ENCODE results near the gene PUSL1.

Gene PUSL1

DNA sequence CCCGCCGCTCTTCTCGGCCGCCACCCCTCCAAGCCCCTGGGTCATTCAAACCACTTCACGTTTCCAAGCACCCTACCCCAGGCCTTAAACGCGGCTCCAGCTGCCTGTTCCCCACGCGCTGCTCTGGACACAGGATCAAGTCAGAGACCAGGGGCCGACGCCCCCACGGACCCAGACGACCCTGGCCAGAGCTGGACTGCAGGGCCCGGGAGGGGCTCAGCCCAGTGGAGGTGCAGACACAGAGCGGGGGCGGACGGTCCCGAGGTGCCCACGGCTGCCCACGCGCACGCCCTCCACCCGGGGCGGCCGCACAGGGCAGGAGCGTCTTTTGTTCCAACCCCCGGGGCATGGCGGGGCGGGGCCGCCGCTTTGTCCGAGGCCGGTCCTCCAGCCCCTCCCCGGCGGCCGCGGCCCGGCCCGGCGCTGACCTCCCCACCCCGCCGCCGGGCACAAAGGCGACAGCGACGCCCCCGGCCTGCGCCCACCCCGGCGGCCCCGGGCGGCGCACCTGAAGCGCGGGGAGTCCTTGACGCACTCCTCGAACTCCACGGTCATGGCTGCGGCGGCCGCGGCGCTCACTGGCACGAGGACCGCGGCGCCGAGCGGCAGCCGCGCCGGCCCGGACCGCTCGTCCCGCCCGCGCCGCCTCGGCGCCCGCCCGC is 1.0 kb upstream of the PUSL1 start:
- TF ChIP-seq, protein P1, sequence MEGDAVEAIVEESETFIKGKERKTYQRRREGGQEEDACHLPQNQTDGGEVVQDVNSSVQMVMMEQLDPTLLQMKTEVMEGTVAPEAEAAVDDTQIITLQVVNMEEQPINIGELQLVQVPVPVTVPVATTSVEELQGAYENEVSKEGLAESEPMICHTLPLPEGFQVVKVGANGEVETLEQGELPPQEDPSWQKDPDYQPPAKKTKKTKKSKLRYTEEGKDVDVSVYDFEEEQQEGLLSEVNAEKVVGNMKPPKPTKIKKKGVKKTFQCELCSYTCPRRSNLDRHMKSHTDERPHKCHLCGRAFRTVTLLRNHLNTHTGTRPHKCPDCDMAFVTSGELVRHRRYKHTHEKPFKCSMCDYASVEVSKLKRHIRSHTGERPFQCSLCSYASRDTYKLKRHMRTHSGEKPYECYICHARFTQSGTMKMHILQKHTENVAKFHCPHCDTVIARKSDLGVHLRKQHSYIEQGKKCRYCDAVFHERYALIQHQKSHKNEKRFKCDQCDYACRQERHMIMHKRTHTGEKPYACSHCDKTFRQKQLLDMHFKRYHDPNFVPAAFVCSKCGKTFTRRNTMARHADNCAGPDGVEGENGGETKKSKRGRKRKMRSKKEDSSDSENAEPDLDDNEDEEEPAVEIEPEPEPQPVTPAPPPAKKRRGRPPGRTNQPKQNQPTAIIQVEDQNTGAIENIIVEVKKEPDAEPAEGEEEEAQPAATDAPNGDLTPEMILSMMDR (IDR thresholded peaks at IDR 0.05): no peak

DNA sequence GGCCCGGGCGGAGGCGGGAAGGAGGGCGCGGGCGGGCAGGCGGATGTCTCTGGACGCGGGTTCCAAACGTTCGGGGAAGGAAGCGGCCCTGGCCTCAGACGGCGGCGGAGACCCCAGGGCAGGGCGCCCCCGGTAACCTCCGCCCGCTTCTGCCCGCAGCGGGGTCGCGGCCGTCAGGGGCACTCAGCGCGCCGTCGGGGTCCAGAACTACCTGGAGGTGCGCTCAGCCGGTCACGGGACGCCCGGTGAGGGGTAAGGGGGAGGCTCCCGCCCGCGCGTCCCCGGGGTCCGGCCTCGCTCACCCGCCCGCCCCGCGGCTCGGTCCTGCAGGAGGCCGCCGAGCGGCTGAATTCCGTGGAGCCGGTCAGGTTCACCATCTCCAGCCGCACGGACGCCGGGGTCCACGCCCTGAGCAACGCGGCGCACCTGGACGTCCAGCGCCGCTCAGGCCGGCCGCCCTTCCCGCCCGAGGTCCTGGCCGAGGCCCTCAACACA is 406 bp downstream of the PUSL1 start:
- TF ChIP-seq, protein P1 (IDR thresholded peaks at IDR 0.05): no peak
- H3K4me2 ChIP-seq (ENCODE audit: low read length): peak overlapping the region; percentile 86

More for the DNA sequence above, 1.0 kb upstream of the PUSL1 start:
- H3K4me1 ChIP-seq: peaks cover 3% of the 10 kb centered on the region
- no peaks in the 10 kb centered on the region for H3K9me3 ChIP-seq (ENCODE audit: control insufficient read depth, low read length)
- H3K4me3 ChIP-seq (ENCODE audit: low read depth, low read length): peak overlapping the region; percentile 39
- no peak overlapping the region for H3K27ac ChIP-seq
- H3K79me2 ChIP-seq: no peaks in the 10 kb centered on the region
- H2AFZ ChIP-seq: no peak overlapping the region
- H3K9ac ChIP-seq: no peak overlapping the region
- H3K27me3 ChIP-seq (ENCODE audit: control insufficient read depth, insufficient read depth, low read length): no peaks in the 10 kb centered on the region
- H3K36me3 ChIP-seq (ENCODE audit: control insufficient read depth, insufficient read depth, low read length): no peaks in the 10 kb centered on the region
- peak overlapping the region; percentile 42 for H3K4me2 ChIP-seq (ENCODE audit: low read length)

DNA sequence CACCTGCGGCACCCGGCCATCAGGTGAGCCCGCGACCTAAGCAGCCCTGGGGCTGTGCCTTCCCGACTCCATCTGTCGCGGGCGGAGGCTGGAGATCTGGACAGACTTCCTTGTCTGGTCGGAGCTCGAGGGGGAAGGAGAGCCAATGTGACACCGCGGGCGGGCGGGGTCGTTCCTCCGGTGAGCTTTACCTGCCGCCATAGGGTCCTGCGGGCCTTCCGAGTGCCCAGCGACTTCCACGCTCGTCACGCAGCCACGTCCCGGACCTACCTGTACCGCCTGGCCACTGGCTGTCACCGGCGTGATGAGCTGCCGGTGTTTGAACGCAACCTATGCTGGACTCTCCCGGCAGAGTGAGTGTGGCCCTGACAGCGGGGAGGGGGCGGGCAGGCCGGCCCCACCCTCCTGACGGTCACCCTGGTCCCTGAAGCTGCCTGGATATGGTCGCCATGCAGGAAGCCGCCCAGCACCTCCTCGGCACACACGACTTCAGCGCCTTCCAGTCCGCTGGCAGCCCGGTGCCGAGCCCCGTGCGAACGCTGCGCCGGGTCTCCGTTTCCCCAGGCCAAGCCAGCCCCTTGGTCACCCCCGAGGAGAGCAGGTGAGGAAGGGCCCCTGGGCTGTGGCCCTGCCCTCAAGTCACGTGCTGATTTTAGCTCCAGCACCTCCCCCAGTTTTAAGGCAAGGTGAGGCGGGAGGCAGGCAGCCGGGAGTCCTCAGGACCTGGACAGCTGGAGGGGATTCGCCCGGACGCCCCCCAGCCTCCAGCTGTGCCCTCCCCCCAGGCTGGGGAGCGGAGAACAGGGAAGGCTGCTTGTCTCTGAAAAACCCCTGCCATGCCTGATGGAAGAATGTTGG is 1.1 kb downstream of the PUSL1 start:
- peak overlapping the region; percentile 86 for H3K4me2 ChIP-seq (ENCODE audit: low read length)
- H3K4me1 ChIP-seq: peaks cover 3% of the 10 kb centered on the region
- H3K27me3 ChIP-seq (ENCODE audit: control insufficient read depth, insufficient read depth, low read length): no peaks in the 10 kb centered on the region
- H3K27ac ChIP-seq: no peak overlapping the region
- no peaks in the 10 kb centered on the region for H3K79me2 ChIP-seq
- H3K36me3 ChIP-seq (ENCODE audit: control insufficient read depth, insufficient read depth, low read length): no peaks in the 10 kb centered on the region
- H2AFZ ChIP-seq: peak overlapping the region; percentile 79
- TF ChIP-seq, protein P1 (IDR thresholded peaks at IDR 0.05): no peak
- no peak overlapping the region for H3K9ac ChIP-seq
- no peaks in the 10 kb centered on the region for H3K9me3 ChIP-seq (ENCODE audit: control insufficient read depth, low read length)
- peak overlapping the region; percentile 85 for H3K4me3 ChIP-seq (ENCODE audit: low read depth, low read length)

More for the DNA sequence above, 406 bp downstream of the PUSL1 start:
- H3K9me3 ChIP-seq (ENCODE audit: control insufficient read depth, low read length): no peaks in the 10 kb centered on the region
- H3K4me1 ChIP-seq: peaks cover 3% of the 10 kb centered on the region
- H3K27ac ChIP-seq: peak overlapping the region; percentile 47
- H2AFZ ChIP-seq: peak overlapping the region; percentile 79
- H3K79me2 ChIP-seq: no peaks in the 10 kb centered on the region
- H3K27me3 ChIP-seq (ENCODE audit: control insufficient read depth, insufficient read depth, low read length): no peaks in the 10 kb centered on the region
- peak overlapping the region; percentile 37 for H3K9ac ChIP-seq
- peak overlapping the region; percentile 85 for H3K4me3 ChIP-seq (ENCODE audit: low read depth, low read length)
- H3K36me3 ChIP-seq (ENCODE audit: control insufficient read depth, insufficient read depth, low read length): no peaks in the 10 kb centered on the region

DNA sequence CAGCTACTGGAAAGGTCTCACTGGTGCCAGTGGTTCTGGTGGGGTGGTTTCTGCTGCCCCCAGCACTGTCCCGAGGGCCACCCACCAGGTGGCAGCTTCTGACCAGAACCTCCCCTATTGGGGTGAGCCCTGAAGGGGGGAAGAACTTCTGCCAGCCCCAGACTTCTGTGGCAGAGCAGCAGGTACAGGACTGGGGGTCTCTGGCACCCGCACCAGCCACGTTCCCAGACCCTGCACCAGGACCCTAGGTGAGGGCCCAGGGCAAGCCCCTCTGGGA is 1.6 kb downstream of the PUSL1 start:
- Histone ChIP-seq H3K9ac (no peak overlapping the region), H3K4me2 (ENCODE audit: low read length) (no peak overlapping the region), H3K27ac (no peak overlapping the region), H3K4me3 (ENCODE audit: low read depth, low read length) (no peak overlapping the region), H3K79me2 (no peaks in the 10 kb centered on the region), H3K27me3 (ENCODE audit: control insufficient read depth, insufficient read depth, low read length) (no peaks in the 10 kb centered on the region), H3K4me1 (peaks cover 3% of the 10 kb centered on the region), H2AFZ (no peak overlapping the region), H3K36me3 (ENCODE audit: control insufficient read depth, insufficient read depth, low read length) (no peaks in the 10 kb centered on the region), H3K9me3 (ENCODE audit: control insufficient read depth, low read length) (no peaks in the 10 kb centered on the region)
- TF ChIP-seq, protein P1 (IDR thresholded peaks at IDR 0.05): no peak

All from parathyroid adenoma (tissue), 2 donors.